ENCODE data around the gene AK4. TPM values are rescaled to one million over a fixed set of nuclear protein-coding genes. Genes with fewer than 3 reads are reported as not detected.

AK4 gene
- total and polyA plus RNA-seq, 2 of the 4 experiments (the other 2 are of a cell fraction) = 12.4 to 30.3 TPM

- no peak for TF ChIP-seq RCOR1 (IDR thresholded peaks at IDR 0.05; ENCODE audit: insufficient replicate concordance, low read length)
Observed at GRCh38 chr1:65247419-65248359, 99.7 kb downstream of the AK4 start (continued).

- Histone ChIP-seq H4K5ac (ENCODE audit: low read depth, low read length) (no peak overlapping the region), H2BK15ac (ENCODE audit: low read depth, low read length) (no peak overlapping the region), H3K4me1 (ENCODE audit: control insufficient read depth, insufficient read depth, low read length) (no peaks in the 10 kb centered on the region; the same call in none of the 2 replicates), H3K4me2 (ENCODE audit: low read depth, low read length) (no peak overlapping the region), H4K20me1 (ENCODE audit: insufficient read depth, low read length) (no peaks in the 10 kb centered on the region), H3K56ac (ENCODE audit: extremely low read depth, insufficient read depth, low read length) (no peak overlapping the region), H2AK9ac (replicated peaks; ENCODE audit: low read depth, low read length, poor library complexity) (no peak overlapping the region), H3K4me3 (ENCODE audit: insufficient read depth, low read depth, low read length) (no peak overlapping the region), H3K9me1 (ENCODE audit: insufficient read depth, low read length) (no peaks in the 10 kb centered on the region; the same call in 1 of the 2 replicates), H2BK120ac (ENCODE audit: low read depth, low read length) (no peak overlapping the region), H3K4ac (ENCODE audit: low read depth, low read length) (no peak overlapping the region), H3K27me3 (ENCODE audit: control insufficient read depth, insufficient read depth, low read length) (peaks cover 12% of the 10 kb centered on the region), H3K9me3 (ENCODE audit: control insufficient read depth, insufficient read depth, low read length) (no peaks in the 10 kb centered on the region), H3K18ac (ENCODE audit: low read depth, low read length) (no peak overlapping the region), H3K14ac (replicated peaks; ENCODE audit: low read depth, low read length) (no peak overlapping the region), H3K27ac (ENCODE audit: insufficient read depth, low read length) (no peak overlapping the region), H4K91ac (ENCODE audit: insufficient read depth, low read depth, low read length) (no peak overlapping the region), H3K23ac (ENCODE audit: low read depth, low read length) (no peak overlapping the region), H3K36me3 (ENCODE audit: control insufficient read depth, insufficient read depth, low read length) (no peaks in the 10 kb centered on the region), H2AFZ (replicated peaks; ENCODE audit: low read length, poor library complexity) (no peak overlapping the region), H3K79me1 (ENCODE audit: low read depth in 1 of 2, low read length in 2 of 2) (no peaks in the 10 kb centered on the region), H2AK5ac (ENCODE audit: low read depth, low read length) (no peak overlapping the region), H2BK5ac (ENCODE audit: low read depth, low read length, poor library complexity, severe bottlenecking) (no peak overlapping the region), H4K8ac (ENCODE audit: low read depth in 2 of 2, low read length in 2 of 2) (no peak overlapping the region), H3K9ac (ENCODE audit: low read depth, low read length) (no peak overlapping the region), H2BK20ac (ENCODE audit: low read depth, low read length) (no peak overlapping the region)
- dilution Hi-C loops (cut with HindIII; ENCODE audit: low sequenced_read_pairs, unreplicated experiment) (no loop called here), in situ Hi-C loops (cut with MboI; ENCODE audit: low sequenced_read_pairs) (no loop called here), intact Hi-C loops (cut with micrococcal nuclease) (loop anchor here (5.0 kb wide), 1 partner anchor 171 kb away; the partner anchor contains the start of genes LEPR and LEPROT)
- ATAC-seq (ENCODE audit: low read depth) (no peak), DNase-seq (no peak)
- no CpG with 5 or more reads among the region's 2 CpGs for WGBS, 2 experiments (ENCODE audit: extremely low coverage in 2 of 2, insufficient read length in 1 of 2)
- no TSS peak for BruUV-seq (replicated peaks)
- CTCF ChIA-PET = interaction anchor here (0.7 kb wide), 1 partner anchor 46 kb away, joined by 3 read pairs; no protein-coding TSS in a partner anchor
- POLR2A ChIA-PET (ENCODE audit: unreplicated experiment) = no interaction called here
- no peak for TF ChIP-seq BHLHE40 (IDR thresholded peaks at IDR 0.05; ENCODE audit: low read depth, low read length)
- TF ChIP-seq RAD21 (IDR thresholded peaks at IDR 0.05; ENCODE audit: low read length) = no peak
- no peak for TF ChIP-seq CTCF (conservative IDR thresholded peaks at IDR 0.05; ENCODE audit: low read depth, low read length)
- TF ChIP-seq USF2 (IDR thresholded peaks at IDR 0.05; ENCODE audit: low read depth, low read length) = no peak
- TF ChIP-seq MAFK (IDR thresholded peaks at IDR 0.05; ENCODE audit: low read depth, low read length) = no peak
- TF ChIP-seq FOS (IDR thresholded peaks at IDR 0.05; ENCODE audit: low read depth, low read length) = no peak
- TF ChIP-seq ELK1 (IDR thresholded peaks at IDR 0.05; ENCODE audit: borderline replicate concordance, low read depth, low read length) = no peak
- no peak for TF ChIP-seq NFE2L2 (IDR thresholded peaks at IDR 0.05; ENCODE audit: low read depth, low read length)
- TF ChIP-seq CEBPB (IDR thresholded peaks at IDR 0.05; ENCODE audit: low read depth, low read length) = no peak
- TF ChIP-seq CHD1 (IDR thresholded peaks at IDR 0.05; ENCODE audit: low read depth, low read length) = no peak
- TF ChIP-seq RFX5 (IDR thresholded peaks at IDR 0.05; ENCODE audit: low read depth, low read length) = no peak
Observed at GRCh38 chr1:65250826-65251225, 102.8 kb downstream of the AK4 start.

Measured in IMR-90 (cell line).